ENCODE data around the gene BTBD1.

GRCh38 chr15:83098079-83098478, 31.0 kb upstream of the BTBD1 start:
- TF ChIP-seq, protein P1, sequence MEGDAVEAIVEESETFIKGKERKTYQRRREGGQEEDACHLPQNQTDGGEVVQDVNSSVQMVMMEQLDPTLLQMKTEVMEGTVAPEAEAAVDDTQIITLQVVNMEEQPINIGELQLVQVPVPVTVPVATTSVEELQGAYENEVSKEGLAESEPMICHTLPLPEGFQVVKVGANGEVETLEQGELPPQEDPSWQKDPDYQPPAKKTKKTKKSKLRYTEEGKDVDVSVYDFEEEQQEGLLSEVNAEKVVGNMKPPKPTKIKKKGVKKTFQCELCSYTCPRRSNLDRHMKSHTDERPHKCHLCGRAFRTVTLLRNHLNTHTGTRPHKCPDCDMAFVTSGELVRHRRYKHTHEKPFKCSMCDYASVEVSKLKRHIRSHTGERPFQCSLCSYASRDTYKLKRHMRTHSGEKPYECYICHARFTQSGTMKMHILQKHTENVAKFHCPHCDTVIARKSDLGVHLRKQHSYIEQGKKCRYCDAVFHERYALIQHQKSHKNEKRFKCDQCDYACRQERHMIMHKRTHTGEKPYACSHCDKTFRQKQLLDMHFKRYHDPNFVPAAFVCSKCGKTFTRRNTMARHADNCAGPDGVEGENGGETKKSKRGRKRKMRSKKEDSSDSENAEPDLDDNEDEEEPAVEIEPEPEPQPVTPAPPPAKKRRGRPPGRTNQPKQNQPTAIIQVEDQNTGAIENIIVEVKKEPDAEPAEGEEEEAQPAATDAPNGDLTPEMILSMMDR (conservative IDR thresholded peaks at IDR 0.05; ENCODE audit: low read depth, low read length) = no peak
- no peak for TF ChIP-seq EZH2 (IDR thresholded peaks at IDR 0.05; ENCODE audit: borderline replicate concordance, low read depth, low read length, poor library complexity, severe bottlenecking)

Measured in A673 (cell line).